Hepatocyte (in vitro differentiated cells): Measurements from ENCODE around the gene TCAP.

Experiments used
- EZH2 ChIP-seq: fragments of 200-600 bp; sonication (generic); IDR thresholded peaks from 2 replicates; pipeline ENCODE4 v1.6.1; 2016; ENCODE audit warnings: antibody characterized with exemption, mild to moderate bottlenecking, borderline replicate concordance
- EZH2phosphoT487 ChIP-seq: fragments of 200-600 bp; sonication (generic); IDR thresholded peaks from one replicate; pipeline ENCODE4 v1.6.1; 2018; ENCODE audit warnings: antibody characterized with exemption, mild to moderate bottlenecking, low read depth, moderate library complexity; ENCODE audit not compliant: unreplicated experiment, severe bottlenecking

DNA sequence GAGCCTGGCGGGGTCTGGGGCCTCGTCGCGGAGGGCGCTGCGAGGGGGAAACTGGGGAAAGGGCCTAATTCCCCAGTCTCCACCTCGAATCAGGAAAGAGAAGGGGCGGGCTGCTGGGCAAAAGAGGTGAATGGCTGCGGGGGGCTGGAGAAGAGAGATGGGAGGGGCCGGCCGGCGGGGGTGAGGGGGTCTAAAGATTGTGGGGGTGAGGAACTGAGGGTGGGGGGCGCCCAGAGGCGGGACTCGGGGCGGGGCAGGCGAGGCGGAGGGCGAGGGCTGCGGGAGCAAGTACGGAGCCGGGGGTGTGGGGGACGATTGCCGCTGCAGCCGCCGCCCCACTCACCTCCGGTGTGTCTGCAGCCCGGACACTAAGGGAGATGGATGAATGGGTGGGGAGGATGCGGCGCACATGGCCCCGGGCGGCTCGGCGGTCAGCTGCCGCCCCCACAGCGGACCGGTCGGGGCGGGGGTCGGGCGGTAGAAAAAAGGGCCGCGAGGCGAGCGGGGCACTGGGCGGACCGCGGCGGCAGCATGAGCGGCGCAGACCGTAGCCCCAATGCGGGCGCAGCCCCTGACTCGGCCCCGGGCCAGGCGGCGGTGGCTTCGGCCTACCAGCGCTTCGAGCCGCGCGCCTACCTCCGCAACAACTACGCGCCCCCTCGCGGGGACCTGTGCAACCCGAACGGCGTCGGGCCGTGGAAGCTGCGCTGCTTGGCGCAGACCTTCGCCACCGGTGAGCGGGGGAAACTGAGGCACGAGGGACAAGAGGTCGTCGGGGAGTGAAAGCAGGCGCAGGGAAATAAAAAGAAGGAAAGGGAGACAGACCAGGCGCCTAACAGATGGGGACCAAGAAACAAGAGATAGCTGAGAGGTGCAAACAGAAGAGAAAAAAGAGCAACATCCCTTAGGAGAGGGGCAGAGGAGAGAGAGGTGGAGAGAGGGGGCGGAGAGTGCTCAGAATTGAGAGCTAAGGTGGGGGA is 3.1 kb downstream of the TCAP start, which contains the start of gene PNMT:
- TF ChIP-seq EZH2 (no peak), EZH2phosphoT487 (no peak)
